A673 (cell line): ENCODE results near the gene RAD51. TPM values are rescaled to one million over a fixed set of nuclear protein-coding genes. Genes with fewer than 3 reads are reported as not detected.

Experiments used
- BruUV-seq: library from RNA; stranded (reverse); fragments of 400-500 nt; replicated peaks from 2 replicates; lab custom pipeline; 2021; lab: Mats Ljungman, UMichigan
- CTCF ChIA-PET: fragments of 300-600 bp; sonication (Branson Sonifier 250); formaldehyde crosslinking; loops from one replicate; lab custom pipeline; 2022; ENCODE audit warnings: antibody characterized with exemption; lab: Charles Lee
- POLR2A ChIA-PET: fragments of 300-600 bp; sonication (Branson Sonifier 250); formaldehyde crosslinking; loops from one replicate; lab custom pipeline; 2022; ENCODE audit warnings: antibody characterized with exemption; ENCODE audit not compliant: low non-redundant PET; lab: Charles Lee
- DNase-seq: peaks from one replicate; pipeline ENCODE4 v3.0.0-alpha.2; 2015; ENCODE audit warnings: low spot score
- H3K27ac ChIP-seq: fragments of 200-600 bp; sonication (generic); 2 replicates; pipeline ENCODE4 v1.5.1; 2016; ENCODE audit warnings: mixed run types, low read depth, mild to moderate bottlenecking, mixed read lengths, antibody characterized with exemption, low read length; ENCODE audit not compliant: poor library complexity, severe bottlenecking
- H3K27me3 ChIP-seq: fragments of 200-600 bp; sonication (generic); replicated peaks from 2 replicates; pipeline ENCODE4 v1.6.1; 2017; ENCODE audit warnings: mixed run types, low read depth, mild to moderate bottlenecking, mixed read lengths, antibody characterized with exemption, low read length; ENCODE audit not compliant: insufficient read depth, poor library complexity
- H3K36me3 ChIP-seq: fragments of 200-600 bp; sonication (generic); 2 replicates; pipeline ENCODE4 v1.6.1; 2016; ENCODE audit warnings: mixed run types, mild to moderate bottlenecking, mixed read lengths, antibody characterized with exemption, low read length; ENCODE audit not compliant: insufficient read depth, poor library complexity, severe bottlenecking
- H3K4me1 ChIP-seq: fragments of 200-600 bp; sonication (generic); 2 replicates; pipeline ENCODE4 v1.6.1; 2017; ENCODE audit warnings: mixed run types, mild to moderate bottlenecking, mixed read lengths, antibody characterized with exemption, low read length; ENCODE audit not compliant: insufficient read depth, poor library complexity, severe bottlenecking
- H3K4me3 ChIP-seq: fragments of 200-600 bp; sonication (generic); 2 replicates; pipeline ENCODE4 v1.5.1; 2016; ENCODE audit warnings: low read depth, mixed run types, mild to moderate bottlenecking, mixed read lengths, low read length; ENCODE audit not compliant: poor library complexity, severe bottlenecking
- H3K9me3 ChIP-seq: fragments of 200-600 bp; sonication (generic); 2 replicates; pipeline ENCODE4 v1.6.1; 2016; ENCODE audit warnings: mixed run types, low read depth, mild to moderate bottlenecking, mixed read lengths, antibody characterized with exemption, low read length; ENCODE audit not compliant: poor library complexity, severe bottlenecking
- CTCF ChIP-seq: fragments of 300-800, 200-600 bp; sonication (generic); conservative IDR thresholded peaks from 2 replicates; pipeline ENCODE4 v1.5.1; 2017; ENCODE audit warnings: low read depth, mild to moderate bottlenecking, antibody characterized with exemption, low read length, moderate library complexity, mixed read lengths
- EZH2 ChIP-seq: fragments of 200-600 bp; sonication (generic); IDR thresholded peaks from 2 replicates; pipeline ENCODE4 v1.6.1; 2017; ENCODE audit warnings: borderline replicate concordance, low read depth, mild to moderate bottlenecking, mixed read lengths, antibody characterized with exemption, low read length; ENCODE audit not compliant: poor library complexity, severe bottlenecking
- intact Hi-C: fragments of 100-400 bp; cut with micrococcal nuclease; formaldehyde crosslinking; loops from one replicate; pipeline ENCODE4 v1.10.0; 2022; ENCODE audit not compliant: unreplicated experiment
- total RNA-seq: library from RNA; stranded (reverse); gene quantifications from 2 replicates; pipeline ENCODE4 v1.2.3, GENCODE V29; 2021

The RAD51 gene
- total RNA-seq, 1 experiment from 2014 or later: 51.1 TPM

GRCh38 chr15:40702077-40702476 is 7.1 kb downstream of the RAD51 start:
- POLR2A ChIA-PET: no interaction called here
- no peak for TF ChIP-seq EZH2
- peak; percentile 46 for TF ChIP-seq CTCF
- H3K36me3 ChIP-seq: peaks cover 74% of the 10 kb centered on the region
- no TSS peak for BruUV-seq
- DNase-seq: peak; percentile 53
- no peaks in the 10 kb centered on the region for H3K4me1 ChIP-seq
- CTCF ChIA-PET: no interaction called here
- no peaks in the 10 kb centered on the region for H3K9me3 ChIP-seq
- H3K27me3 ChIP-seq: no peaks in the 10 kb centered on the region
- no peak overlapping the region for H3K27ac ChIP-seq
- intact Hi-C loops: no loop called here
- no peak overlapping the region for H3K4me3 ChIP-seq

- no peak overlapping the region for H3K4me3 ChIP-seq
- CTCF ChIA-PET: no interaction called here
- H3K4me1 ChIP-seq: no peaks in the 10 kb centered on the region
- BruUV-seq: no TSS peak
- TF ChIP-seq EZH2 (no peak), CTCF (no peak)
- intact Hi-C loops: no loop called here
- peaks cover 69% of the 10 kb centered on the region for H3K36me3 ChIP-seq
- H3K27ac ChIP-seq: no peak overlapping the region
- H3K27me3 ChIP-seq: no peaks in the 10 kb centered on the region
- H3K9me3 ChIP-seq: no peaks in the 10 kb centered on the region
- DNase-seq: no peak
- POLR2A ChIA-PET: no interaction called here
Observed at GRCh38 chr15:40706121-40706520, 11.1 kb downstream of the RAD51 start.

- BruUV-seq: no TSS peak
- Histone ChIP-seq H3K4me3 (no peak overlapping the region), H3K9me3 (no peaks in the 10 kb centered on the region), H3K27me3 (no peaks in the 10 kb centered on the region), H3K4me1 (no peaks in the 10 kb centered on the region), H3K27ac (no peak overlapping the region), H3K36me3 (peaks cover 63% of the 10 kb centered on the region)
- ChIA-PET POLR2A (no interaction called here), CTCF (no interaction called here)
- DNase-seq: no peak
- TF ChIP-seq EZH2: no peak
- TF ChIP-seq CTCF: no peak
- intact Hi-C loops: no loop called here
Observed at GRCh38 chr15:40714144-40714543, 19.2 kb downstream of the RAD51 start.
